SK-N-SH (cell line): Measurements from ENCODE around the gene VN1R5. TPM values are rescaled to one million over a fixed set of nuclear protein-coding genes. Genes with fewer than 3 reads are reported as not detected.

Source experiments
- CTCF ChIA-PET: fragments of 300-600, 350-600 bp; formaldehyde crosslinking; extraction: SDS; loops from one replicate; lab custom pipeline; 2021; lab: Yijun Ruan, JAX
- POLR2A ChIA-PET: fragments of 350-600 bp; sonication (Branson Sonifier 250); formaldehyde crosslinking; extraction: SDS; loops from one replicate; lab custom pipeline; 2020; ENCODE audit warnings: antibody characterized with exemption, inconsistent platforms; lab: Yijun Ruan, JAX
- DNase-seq: peaks from one replicate; pipeline ENCODE4 v3.0.0; 2012
- H2AFZ ChIP-seq: fragments of 200-600 bp; sonication (generic); 2 replicates; pipeline ENCODE4 v1.8.1; 2016; ENCODE audit warnings: antibody characterized with exemption, mild to moderate bottlenecking, low read depth
- H3F3A ChIP-seq: fragments of 200-600 bp; sonication (generic); replicated peaks from 2 replicates; pipeline ENCODE3; 2016; ENCODE audit warnings: antibody characterized with exemption, mild to moderate bottlenecking; ENCODE audit not compliant: insufficient read depth
- H3K27ac ChIP-seq, 2 experiments: fragments of 200-500 bp in 1 of 2; fragments of 200-600 bp in 1 of 2; sonication (Bioruptor generic) in 1 of 2; sonication (generic), shearing (Covaris generic) in 1 of 2; 2 replicates each; pipeline versions ENCODE4 v1.5.1 to v1.6.1; 2014 to 2016; ENCODE audit warnings: low read depth in 2 of 2, inconsistent platforms in 1 of 2, low read length in 1 of 2, mild to moderate bottlenecking in 1 of 2, mixed read lengths in 1 of 2
- H3K27me3 ChIP-seq: fragments of 200-600 bp; sonication (generic), shearing (Covaris generic); 2 replicates; pipeline ENCODE4 v1.6.1; 2016; ENCODE audit warnings: mixed run types; ENCODE audit not compliant: insufficient read depth
- H3K36me3 ChIP-seq, 2 experiments: fragments of 200-500 bp in 1 of 2; fragments of 200-600 bp in 1 of 2; sonication (Bioruptor generic) in 1 of 2; sonication (generic) in 1 of 2; replicated peaks in 1 of 2; 2 replicates each; pipeline versions ENCODE3 to v1.5.1; 2014 to 2016; ENCODE audit warnings: low read length in 1 of 2, mild to moderate bottlenecking in 1 of 2; ENCODE audit not compliant: insufficient read depth in 2 of 2, control insufficient read depth in 1 of 2
- H3K4me1 ChIP-seq, 2 experiments: fragments of 200-500 bp in 1 of 2; fragments of 200-600 bp in 1 of 2; sonication (Bioruptor generic) in 1 of 2; sonication (generic), shearing (Covaris generic) in 1 of 2; 2 replicates each; pipeline versions ENCODE4 v1.5.1 to v1.6.1; 2014 to 2016; ENCODE audit warnings: low read depth in 1 of 2, low read length in 1 of 2, mixed run types in 1 of 2; ENCODE audit not compliant: insufficient read depth in 2 of 2, control insufficient read depth in 1 of 2
- H3K4me2 ChIP-seq: fragments of 200-600 bp; sonication (generic), shearing (Covaris generic); 2 replicates; pipeline ENCODE4 v1.6.1; 2017; ENCODE audit warnings: mixed run types
- H3K4me3 ChIP-seq, 2 experiments: fragments of 200-500 bp in 1 of 2; fragments of 200-600 bp in 1 of 2; sonication (Bioruptor generic) in 1 of 2; sonication (generic), shearing (Covaris generic) in 1 of 2; 2 replicates each; pipeline versions ENCODE4 v1.5.1 to v1.8.1; 2014 to 2016; ENCODE audit warnings: low read depth in 2 of 2, inconsistent platforms in 1 of 2, low read length in 1 of 2, mild to moderate bottlenecking in 1 of 2, mixed read lengths in 1 of 2, moderate library complexity in 1 of 2
- H3K79me2 ChIP-seq: fragments of 200-600 bp; sonication (generic); 2 replicates; pipeline ENCODE4 v1.8.1; 2017; ENCODE audit warnings: mild to moderate bottlenecking; ENCODE audit not compliant: insufficient read depth
- H3K9ac ChIP-seq: fragments of 200-600 bp; sonication (generic); 2 replicates; pipeline ENCODE4 v1.6.1; 2017; ENCODE audit warnings: mixed run types
- H3K9me2 ChIP-seq: fragments of 200-600 bp; sonication (generic); 2 replicates; pipeline ENCODE4 v1.6.1; 2017; ENCODE audit warnings: mixed run types
- H3K9me3 ChIP-seq: fragments of 200-600 bp; sonication (generic); 2 replicates; pipeline ENCODE4 v1.6.1; 2017; ENCODE audit warnings: mixed run types, mild to moderate bottlenecking, moderate library complexity
- H4K20me1 ChIP-seq: fragments of 200-600 bp; sonication (generic); 2 replicates; pipeline ENCODE4 v1.6.1; 2017; ENCODE audit warnings: mild to moderate bottlenecking, mixed run types; ENCODE audit not compliant: insufficient read depth
- CTCF ChIP-seq: fragments of 200-600 bp; sonication (generic); IDR thresholded peaks from 2 replicates; pipeline ENCODE4 v1.6.1; 2017; ENCODE audit warnings: antibody characterized with exemption, mild to moderate bottlenecking, moderate library complexity
- FOSL2 ChIP-seq: IDR thresholded peaks from 2 replicates; pipeline ENCODE4 v1.4.0; 2012; ENCODE audit warnings: low read depth, mild to moderate bottlenecking, moderate library complexity, borderline replicate concordance
- FOXM1 ChIP-seq: IDR thresholded peaks from 2 replicates; pipeline ENCODE4 v1.4.0; 2012; ENCODE audit warnings: low read depth, mild to moderate bottlenecking
- GABPA ChIP-seq: IDR thresholded peaks from 2 replicates; pipeline ENCODE4 v1.4.0; 2012; ENCODE audit warnings: low read depth, mild to moderate bottlenecking
- GATA2 ChIP-seq: sonication (generic); formaldehyde crosslinking; IDR thresholded peaks from 2 replicates; pipeline ENCODE4 v1.5.0; 2020; ENCODE audit warnings: mild to moderate bottlenecking, missing genetic modification reagents
- JUND ChIP-seq: IDR thresholded peaks from 2 replicates; pipeline ENCODE4 v1.4.0; 2012
- MAX ChIP-seq: IDR thresholded peaks from 2 replicates; pipeline ENCODE4 v1.4.0; 2012; ENCODE audit warnings: low read depth
- NRF1 ChIP-seq: IDR thresholded peaks from 2 replicates; pipeline ENCODE4 v1.6.1; 2012; ENCODE audit warnings: low read depth, mild to moderate bottlenecking, low read length
- PBX3 ChIP-seq: IDR thresholded peaks from 2 replicates; pipeline ENCODE4; 2012
- POLR2AphosphoS5 ChIP-seq: IDR thresholded peaks from 2 replicates; pipeline ENCODE4 v1.6.1; 2012; ENCODE audit warnings: low read depth, low read length
- RAD21 ChIP-seq: IDR thresholded peaks from 2 replicates; pipeline ENCODE4 v1.6.1; 2012; ENCODE audit warnings: mild to moderate bottlenecking, low read length
- RXRA ChIP-seq: IDR thresholded peaks from 2 replicates; pipeline ENCODE4 v1.4.0; 2012; ENCODE audit warnings: low read depth, mild to moderate bottlenecking, borderline replicate concordance
- SIN3A ChIP-seq: IDR thresholded peaks from 2 replicates; pipeline ENCODE4 v1.6.1; 2012; ENCODE audit warnings: low read depth, mild to moderate bottlenecking, low read length, moderate library complexity, borderline replicate concordance
- SMC3 ChIP-seq: IDR thresholded peaks from 2 replicates; pipeline ENCODE4 v1.6.1; 2012; ENCODE audit warnings: low read depth, low read length, improper control_type of control experiment
- TAF1 ChIP-seq: IDR thresholded peaks from 2 replicates; pipeline ENCODE4 v1.6.1; 2012; ENCODE audit warnings: low read depth, mild to moderate bottlenecking, low read length, moderate library complexity, borderline replicate concordance
- TEAD4 ChIP-seq: IDR thresholded peaks from 2 replicates; pipeline ENCODE4 v1.4.0; 2012; ENCODE audit warnings: mild to moderate bottlenecking, borderline replicate concordance; ENCODE audit not compliant: insufficient read depth
- ZBTB33 ChIP-seq: IDR thresholded peaks from 2 replicates; pipeline ENCODE4 v1.4.0; 2012; ENCODE audit warnings: low read depth, borderline replicate concordance
- polyA plus RNA-seq, 3 experiments: library from polyadenylated mRNA; depleted of rRNA; stranded (reverse); fragments of >200 nt; gene quantifications; 2 replicates each; pipeline ENCODE4 v1.2.3, GENCODE V29; 2012

Gene VN1R5
- polyA plus RNA-seq, 1 of the 3 experiments (the other 2 are of a cell fraction), result not detected

- no peaks in the 10 kb centered on the region for H4K20me1 ChIP-seq
- no peaks in the 10 kb centered on the region for H3K36me3 ChIP-seq
- H2AFZ ChIP-seq, result no peak overlapping the region
- ChIA-PET CTCF (interaction anchor here (1.1 kb wide), 1 partner anchor 24 kb away, joined by 3 read pairs; no protein-coding TSS in a partner anchor), POLR2A (no interaction called here)
- H3K4me2 ChIP-seq, result no peak overlapping the region
- no peak for DNase-seq
- H3K27me3 ChIP-seq, result no peaks in the 10 kb centered on the region
- H3K9ac ChIP-seq, result no peak overlapping the region
- no peak overlapping the region for H3K4me3 ChIP-seq
- H3K27ac ChIP-seq, result no peak overlapping the region
- no peaks in the 10 kb centered on the region for H3F3A ChIP-seq
- H3K9me2 ChIP-seq, result no peaks in the 10 kb centered on the region
- no peaks in the 10 kb centered on the region for H3K9me3 ChIP-seq
- H3K79me2 ChIP-seq, result no peaks in the 10 kb centered on the region
- no peaks in the 10 kb centered on the region for H3K4me1 ChIP-seq
- no peak for TF ChIP-seq FOSL2
- TF ChIP-seq MAX, result no peak
- TF ChIP-seq CTCF, result no peak
- no peak for TF ChIP-seq ZBTB33
- TF ChIP-seq SMC3, result no peak
- no peak for TF ChIP-seq FOXM1
- TF ChIP-seq JUND, result no peak
- no peak for TF ChIP-seq TAF1
- TF ChIP-seq RAD21, result no peak
- TF ChIP-seq PBX3, result no peak
- TF ChIP-seq TEAD4, result no peak
- no peak for TF ChIP-seq NRF1
- no peak for TF ChIP-seq SIN3A
- no peak for TF ChIP-seq GABPA
- no peak for TF ChIP-seq RXRA
- no peak for TF ChIP-seq GATA2
- TF ChIP-seq POLR2AphosphoS5, result no peak
Observed at GRCh38 chr1:247269133-247269532, 13.3 kb downstream of the VN1R5 start.
